ENCODE data around the gene PYCARD. TPM values are rescaled to one million over a fixed set of nuclear protein-coding genes. Genes with fewer than 3 reads are reported as not detected.

PYCARD gene
- total and polyA plus RNA-seq, 8 donors, result 13.2 to 59.8 (median 18.6) TPM

DNA sequence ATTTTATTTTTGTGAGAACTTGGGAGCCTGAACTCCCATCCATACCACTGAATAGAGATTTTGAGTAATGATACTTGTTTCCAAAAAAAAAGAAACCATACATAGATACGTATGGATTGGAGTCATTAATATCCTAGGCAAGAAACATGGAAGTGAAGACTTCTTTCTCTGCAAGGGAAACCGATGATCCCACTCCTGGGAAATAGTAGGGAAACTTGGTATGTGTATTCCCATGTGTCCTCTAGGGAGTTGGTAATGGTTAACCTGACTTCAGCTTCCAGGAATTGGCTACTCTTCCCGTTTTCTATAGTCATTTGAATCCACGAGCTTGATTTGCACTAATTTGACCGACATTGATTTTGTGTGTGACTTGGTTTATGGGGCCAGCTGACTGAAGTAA is 17.2 kb downstream of the PYCARD start:
- no peak overlapping the region for H3K4me3 ChIP-seq
- H3K27me3 ChIP-seq, result no peaks in the 10 kb centered on the region
- peaks cover 5 to 84% of the 10 kb centered on the region in 2 donors for H3K36me3 ChIP-seq
- DNase-seq (no peak), ATAC-seq (no peak)
- H3K27ac ChIP-seq, result peak overlapping the region in 1 of 2 donors; percentile 74
- no peaks in the 10 kb centered on the region for H3K9me3 ChIP-seq
- TF ChIP-seq, protein P1, sequence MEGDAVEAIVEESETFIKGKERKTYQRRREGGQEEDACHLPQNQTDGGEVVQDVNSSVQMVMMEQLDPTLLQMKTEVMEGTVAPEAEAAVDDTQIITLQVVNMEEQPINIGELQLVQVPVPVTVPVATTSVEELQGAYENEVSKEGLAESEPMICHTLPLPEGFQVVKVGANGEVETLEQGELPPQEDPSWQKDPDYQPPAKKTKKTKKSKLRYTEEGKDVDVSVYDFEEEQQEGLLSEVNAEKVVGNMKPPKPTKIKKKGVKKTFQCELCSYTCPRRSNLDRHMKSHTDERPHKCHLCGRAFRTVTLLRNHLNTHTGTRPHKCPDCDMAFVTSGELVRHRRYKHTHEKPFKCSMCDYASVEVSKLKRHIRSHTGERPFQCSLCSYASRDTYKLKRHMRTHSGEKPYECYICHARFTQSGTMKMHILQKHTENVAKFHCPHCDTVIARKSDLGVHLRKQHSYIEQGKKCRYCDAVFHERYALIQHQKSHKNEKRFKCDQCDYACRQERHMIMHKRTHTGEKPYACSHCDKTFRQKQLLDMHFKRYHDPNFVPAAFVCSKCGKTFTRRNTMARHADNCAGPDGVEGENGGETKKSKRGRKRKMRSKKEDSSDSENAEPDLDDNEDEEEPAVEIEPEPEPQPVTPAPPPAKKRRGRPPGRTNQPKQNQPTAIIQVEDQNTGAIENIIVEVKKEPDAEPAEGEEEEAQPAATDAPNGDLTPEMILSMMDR (IDR thresholded peaks at IDR 0.05), result no peak
- peaks cover 21 to 62% of the 10 kb centered on the region in 2 donors for H3K4me1 ChIP-seq
- intact Hi-C loops (cut with DNase I), result no loop called here

DNA sequence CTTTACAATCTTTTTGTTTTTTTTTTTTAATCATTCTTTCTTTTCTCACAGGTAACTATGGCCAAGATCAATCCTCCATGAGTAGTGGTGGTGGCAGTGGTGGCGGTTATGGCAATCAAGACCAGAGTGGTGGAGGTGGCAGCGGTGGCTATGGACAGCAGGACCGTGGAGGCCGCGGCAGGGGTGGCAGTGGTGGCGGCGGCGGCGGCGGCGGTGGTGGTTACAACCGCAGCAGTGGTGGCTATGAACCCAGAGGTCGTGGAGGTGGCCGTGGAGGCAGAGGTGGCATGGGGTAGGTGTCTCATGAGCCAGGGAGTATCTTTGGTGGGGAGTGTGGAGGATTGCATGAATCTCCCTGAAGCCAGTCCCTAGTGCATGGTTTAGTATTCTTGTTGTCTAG is 17.7 kb downstream of the PYCARD start:
- intact Hi-C loops (cut with DNase I), result no loop called here
- no peak for ATAC-seq
- TF ChIP-seq, protein P1 (IDR thresholded peaks at IDR 0.05), result no peak
- no peak overlapping the region for H3K4me3 ChIP-seq
- no peaks in the 10 kb centered on the region for H3K9me3 ChIP-seq
- H3K36me3 ChIP-seq, result peaks cover 5 to 79% of the 10 kb centered on the region in 2 donors
- no peak for DNase-seq
- no peaks in the 10 kb centered on the region for H3K27me3 ChIP-seq
- peaks cover 21 to 62% of the 10 kb centered on the region in 2 donors for H3K4me1 ChIP-seq
- peak overlapping the region in 1 of 2 donors; percentile 74 for H3K27ac ChIP-seq

DNA sequence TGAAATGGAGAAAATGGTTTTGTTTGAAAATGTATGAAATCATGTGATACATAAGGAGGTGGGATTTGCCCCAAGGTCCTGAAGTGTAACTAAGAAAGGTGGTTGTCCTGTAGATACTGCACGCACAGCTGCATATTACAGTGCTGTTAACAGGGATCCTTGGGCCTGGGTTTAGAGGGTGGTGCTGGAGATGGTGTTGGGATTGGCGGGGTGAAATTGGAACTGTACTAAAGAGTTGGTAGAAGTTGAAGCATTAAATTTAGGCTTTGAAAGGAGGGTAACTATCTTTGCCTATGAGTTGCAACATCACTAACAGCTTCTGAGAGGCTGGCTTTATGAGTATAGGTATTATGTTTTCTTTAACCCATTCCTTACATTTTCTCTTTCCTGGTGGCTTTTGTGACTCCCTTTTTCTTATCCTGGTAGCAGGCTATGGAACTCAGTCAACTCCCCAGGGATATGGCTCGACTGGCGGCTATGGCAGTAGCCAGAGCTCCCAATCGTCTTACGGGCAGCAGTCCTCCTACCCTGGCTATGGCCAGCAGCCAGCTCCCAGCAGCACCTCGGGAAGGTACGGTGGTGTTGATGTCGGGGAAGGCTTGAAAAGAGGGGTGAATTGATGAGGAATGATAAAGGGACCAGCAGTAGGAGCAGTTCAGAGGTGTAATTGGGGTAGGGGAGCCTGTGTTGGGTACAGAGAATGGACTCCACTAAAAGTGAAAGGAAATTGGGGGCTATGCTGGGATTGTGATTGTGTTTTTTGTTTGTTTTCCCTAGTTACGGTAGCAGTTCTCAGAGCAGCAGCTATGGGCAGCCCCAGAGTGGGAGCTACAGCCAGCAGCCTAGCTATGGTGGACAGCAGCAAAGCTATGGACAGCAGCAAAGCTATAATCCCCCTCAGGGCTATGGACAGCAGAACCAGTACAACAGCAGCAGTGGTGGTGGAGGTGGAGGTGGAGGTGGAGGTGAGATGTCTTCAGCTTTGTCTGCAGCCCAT is 18.8 kb downstream of the PYCARD start:
- TF ChIP-seq, protein P1 (IDR thresholded peaks at IDR 0.05), result no peak
- H3K36me3 ChIP-seq, result peaks cover 5 to 68% of the 10 kb centered on the region in 2 donors
- DNase-seq (no peak), ATAC-seq (no peak)
- H3K4me3 ChIP-seq, result peak overlapping the region in 1 of 2 donors; percentile 94
- no peak overlapping the region for H3K27ac ChIP-seq
- no peaks in the 10 kb centered on the region for H3K27me3 ChIP-seq
- no peaks in the 10 kb centered on the region for H3K9me3 ChIP-seq
- intact Hi-C loops (cut with DNase I), result no loop called here
- peaks cover 21 to 65% of the 10 kb centered on the region in 2 donors for H3K4me1 ChIP-seq

DNA sequence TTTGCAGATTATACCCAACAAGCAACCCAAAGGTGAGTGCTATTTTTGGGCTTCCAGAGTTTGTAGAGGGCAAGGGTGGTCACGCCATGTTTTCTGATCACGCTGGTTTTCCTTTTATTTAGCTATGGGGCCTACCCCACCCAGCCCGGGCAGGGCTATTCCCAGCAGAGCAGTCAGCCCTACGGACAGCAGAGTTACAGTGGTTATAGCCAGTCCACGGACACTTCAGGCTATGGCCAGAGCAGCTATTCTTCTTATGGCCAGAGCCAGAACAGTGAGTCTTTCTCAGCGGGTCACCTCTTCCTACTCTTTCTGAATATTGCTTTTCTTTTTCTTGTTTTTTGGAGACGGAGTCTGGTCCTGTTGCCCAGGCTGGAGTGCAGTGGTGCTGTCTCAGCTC is 20.2 kb downstream of the PYCARD start:
- intact Hi-C loops (cut with DNase I), result no loop called here
- Histone ChIP-seq H3K27ac (peak overlapping the region in 1 of 2 donors; percentile 13), H3K4me1 (peaks cover 21 to 74% of the 10 kb centered on the region in 2 donors), H3K36me3 (peaks cover 5 to 54% of the 10 kb centered on the region in 2 donors), H3K27me3 (no peaks in the 10 kb centered on the region), H3K9me3 (no peaks in the 10 kb centered on the region), H3K4me3 (peak overlapping the region; percentile 94 to 100)
- no peak for ATAC-seq
- no peak for DNase-seq
- TF ChIP-seq, protein P1 (IDR thresholded peaks at IDR 0.05), result no peak

Measured in left lung (tissue), 10 donors.